ENCODE data around the gene THADA.

The THADA gene

DNA sequence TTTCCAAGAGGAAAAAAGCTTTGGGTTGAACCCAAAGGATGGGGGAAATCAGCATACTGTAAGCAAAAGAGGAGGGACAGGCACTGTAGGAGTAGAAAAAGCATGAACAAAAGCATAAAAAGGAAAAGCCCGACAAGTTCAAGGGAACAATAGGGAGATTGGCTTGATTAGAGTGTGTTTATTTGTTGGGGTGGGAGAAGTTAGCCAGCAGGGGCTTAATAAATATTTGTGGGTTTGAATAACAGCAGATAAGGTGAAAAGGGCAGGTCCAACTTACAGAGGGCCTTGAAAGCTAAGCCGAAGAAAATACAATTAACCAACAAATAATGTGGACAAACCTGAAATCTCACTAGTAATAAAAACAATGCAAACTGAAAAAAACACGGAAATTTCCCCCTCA is 126.7 kb downstream of the THADA start:
- TF ChIP-seq, protein P1, sequence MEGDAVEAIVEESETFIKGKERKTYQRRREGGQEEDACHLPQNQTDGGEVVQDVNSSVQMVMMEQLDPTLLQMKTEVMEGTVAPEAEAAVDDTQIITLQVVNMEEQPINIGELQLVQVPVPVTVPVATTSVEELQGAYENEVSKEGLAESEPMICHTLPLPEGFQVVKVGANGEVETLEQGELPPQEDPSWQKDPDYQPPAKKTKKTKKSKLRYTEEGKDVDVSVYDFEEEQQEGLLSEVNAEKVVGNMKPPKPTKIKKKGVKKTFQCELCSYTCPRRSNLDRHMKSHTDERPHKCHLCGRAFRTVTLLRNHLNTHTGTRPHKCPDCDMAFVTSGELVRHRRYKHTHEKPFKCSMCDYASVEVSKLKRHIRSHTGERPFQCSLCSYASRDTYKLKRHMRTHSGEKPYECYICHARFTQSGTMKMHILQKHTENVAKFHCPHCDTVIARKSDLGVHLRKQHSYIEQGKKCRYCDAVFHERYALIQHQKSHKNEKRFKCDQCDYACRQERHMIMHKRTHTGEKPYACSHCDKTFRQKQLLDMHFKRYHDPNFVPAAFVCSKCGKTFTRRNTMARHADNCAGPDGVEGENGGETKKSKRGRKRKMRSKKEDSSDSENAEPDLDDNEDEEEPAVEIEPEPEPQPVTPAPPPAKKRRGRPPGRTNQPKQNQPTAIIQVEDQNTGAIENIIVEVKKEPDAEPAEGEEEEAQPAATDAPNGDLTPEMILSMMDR (IDR thresholded peaks at IDR 0.05; ENCODE audit: control extremely low read depth, extremely low read depth, low read depth, missing control alignments), result no peak
- no peak for DNase-seq (ENCODE audit: extremely low spot score)
- POLR2A ChIA-PET, result no interaction called here
- CTCF ChIA-PET, result interaction anchor here (0.8 to 1.5 kb wide), 2 partner anchors 15 to 80 kb away, joined by 3 to 4 read pairs; no protein-coding TSS in a partner anchor

DNA sequence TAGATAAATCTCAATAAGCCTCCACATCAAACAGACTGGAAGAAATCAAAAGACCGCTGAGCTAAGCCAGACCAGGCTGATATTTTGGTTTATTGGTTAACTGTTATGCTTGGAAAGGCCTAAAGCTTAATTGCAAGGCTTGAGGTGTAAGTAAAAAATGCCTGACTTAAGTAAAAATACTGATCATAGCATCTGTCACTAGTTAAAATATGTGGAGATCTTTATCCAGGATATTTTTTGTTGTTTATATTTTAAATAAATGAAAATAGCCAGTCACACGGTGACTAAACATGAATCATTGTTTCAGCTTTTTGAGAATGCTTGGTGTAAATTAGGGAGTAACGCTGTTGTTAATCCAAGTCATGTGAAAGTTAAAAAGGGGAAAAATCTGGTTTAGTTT is 127.9 kb downstream of the THADA start:
- ChIA-PET CTCF (interaction anchor here (1.1 to 2.2 kb wide), 4 partner anchors 10 to 362 kb away, joined by 3 to 7 read pairs (median 4); no protein-coding TSS in a partner anchor), POLR2A (no interaction called here)
- TF ChIP-seq, protein P1 (IDR thresholded peaks at IDR 0.05; ENCODE audit: control extremely low read depth, extremely low read depth, low read depth, missing control alignments), result no peak
- DNase-seq (ENCODE audit: extremely low spot score), result no peak

DNA sequence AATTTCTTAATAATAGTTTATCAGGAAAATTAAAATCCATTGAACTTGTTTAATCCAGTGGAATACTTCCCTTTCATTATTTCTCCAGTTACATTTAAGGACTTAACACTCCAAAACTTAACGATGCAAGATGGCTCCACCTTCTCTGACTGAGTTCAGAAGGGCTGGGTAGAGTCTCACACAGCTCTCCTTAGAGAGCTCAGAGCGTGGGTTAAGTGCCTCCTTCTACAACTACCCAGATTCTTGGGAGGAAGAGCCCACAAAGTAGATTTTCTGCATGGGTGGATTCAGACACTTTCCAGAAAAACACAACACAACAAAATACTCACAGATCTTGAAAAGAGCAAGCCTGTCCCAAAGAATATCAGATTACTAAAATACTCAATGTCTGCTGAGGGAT is 130.6 kb downstream of the THADA start:
- POLR2A ChIA-PET, result no interaction called here
- CTCF ChIA-PET, result interaction anchor here (1.3 to 3.1 kb wide), 6 partner anchors 8 to 236 kb away, joined by 3 to 11 read pairs (median 4); no protein-coding TSS in a partner anchor
- TF ChIP-seq, protein P1 (IDR thresholded peaks at IDR 0.05; ENCODE audit: control extremely low read depth, extremely low read depth, low read depth, missing control alignments), result no peak
- no peak for DNase-seq (ENCODE audit: extremely low spot score)

DNA sequence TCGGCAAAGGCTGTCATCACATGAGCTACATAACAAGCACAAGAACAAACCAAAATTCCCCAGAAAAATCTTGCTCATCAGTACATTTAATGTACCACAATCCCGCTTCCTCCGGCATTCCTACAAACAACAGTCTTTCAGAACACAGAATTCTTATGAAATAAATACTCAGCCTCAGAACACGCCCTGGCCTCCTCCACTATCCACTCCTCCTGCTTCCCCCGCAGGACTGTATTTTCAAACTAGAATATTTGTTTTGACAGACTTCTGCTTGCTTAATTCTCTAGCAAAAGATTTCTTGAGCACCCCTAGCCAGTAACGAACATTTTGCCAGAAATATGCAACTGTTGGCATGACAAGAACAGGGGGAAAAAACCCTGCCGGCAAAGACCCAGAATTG is 131.2 kb downstream of the THADA start:
- no peak for DNase-seq (ENCODE audit: extremely low spot score)
- POLR2A ChIA-PET, result no interaction called here
- CTCF ChIA-PET, result interaction anchor here (0.9 to 3.1 kb wide), 7 partner anchors 9 to 236 kb away, joined by 3 to 11 read pairs (median 4); no protein-coding TSS in a partner anchor
- TF ChIP-seq, protein P1 (IDR thresholded peaks at IDR 0.05; ENCODE audit: control extremely low read depth, extremely low read depth, low read depth, missing control alignments), result no peak

DNA sequence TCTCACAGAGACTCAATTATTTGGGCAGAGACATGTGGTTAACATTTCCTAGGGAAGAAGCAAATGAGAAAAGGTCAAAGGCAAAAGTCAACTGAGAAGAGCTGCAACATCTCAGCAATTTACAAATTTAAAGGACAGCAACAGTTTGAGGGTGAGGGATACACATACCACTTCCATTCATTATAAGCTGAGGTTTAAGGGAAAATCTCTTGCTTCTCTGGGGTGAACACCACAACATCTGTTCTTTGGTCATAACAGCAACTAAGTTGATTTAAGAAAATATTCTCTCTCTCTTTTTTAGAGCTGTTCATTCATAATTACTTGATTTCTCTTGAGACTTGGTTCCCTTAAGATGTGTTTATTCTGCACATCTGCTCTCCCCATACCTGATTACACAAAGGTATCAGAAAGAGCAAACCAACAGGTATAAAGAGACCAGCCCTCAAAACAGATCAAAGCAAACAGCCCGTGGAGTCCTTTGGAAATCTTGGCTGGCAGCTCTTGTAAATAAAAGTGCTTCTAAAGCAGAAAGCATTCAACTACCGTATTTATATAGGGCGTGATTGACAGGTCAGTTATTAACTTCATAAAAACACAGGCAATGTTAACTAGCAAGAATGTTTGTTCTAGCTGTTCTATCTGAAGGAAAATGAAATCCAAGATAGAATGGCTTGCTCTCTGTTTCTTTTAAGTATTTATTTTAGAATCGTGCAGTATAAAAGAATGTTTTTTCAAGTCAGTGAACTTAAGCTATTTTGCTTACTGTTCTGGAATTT is 132.8 kb downstream of the THADA start:
- ChIA-PET CTCF (interaction anchor here (0.9 to 3.1 kb wide), 5 partner anchors 11 to 121 kb away, joined by 3 to 11 read pairs (median 3); no protein-coding TSS in a partner anchor), POLR2A (no interaction called here)
- TF ChIP-seq, protein P1 (IDR thresholded peaks at IDR 0.05; ENCODE audit: control extremely low read depth, extremely low read depth, low read depth, missing control alignments), result no peak
- DNase-seq (ENCODE audit: extremely low spot score), result no peak

DNA sequence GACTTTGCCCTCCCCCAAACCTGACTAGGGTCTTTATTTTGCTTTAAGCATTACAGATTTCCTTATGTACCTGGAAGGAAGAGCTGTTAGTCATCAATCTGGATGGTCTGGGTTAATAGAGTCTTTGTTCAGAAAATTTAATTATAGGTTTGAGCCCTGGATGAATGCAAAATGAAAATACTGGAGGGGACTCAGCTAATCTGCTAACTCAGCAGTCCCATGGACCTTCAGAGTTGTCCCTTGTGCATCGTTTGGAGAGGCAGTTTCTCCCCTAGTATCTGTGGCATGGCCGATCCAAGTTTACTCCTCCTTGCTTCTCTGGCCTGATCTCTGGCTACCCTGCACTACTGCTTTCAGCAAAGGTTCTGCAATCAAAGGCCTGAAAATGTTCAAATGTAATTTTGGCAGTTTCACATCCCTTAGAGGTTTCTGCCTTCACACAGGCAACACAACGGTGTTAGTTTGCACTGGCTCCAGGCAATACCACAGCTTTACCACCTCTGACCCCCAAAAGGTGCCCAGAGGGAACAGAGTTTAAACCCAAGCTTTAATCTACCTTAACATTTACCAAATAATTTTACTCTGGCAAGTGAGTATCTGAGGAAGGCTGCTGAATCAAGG is 134.3 kb downstream of the THADA start:
- TF ChIP-seq, protein P1 (IDR thresholded peaks at IDR 0.05; ENCODE audit: control extremely low read depth, extremely low read depth, low read depth, missing control alignments), result no peak
- ChIA-PET POLR2A (no interaction called here), CTCF (interaction anchor here (1.8 to 2.3 kb wide), 2 partner anchors 20 to 23 kb away, joined by 7 to 9 read pairs; no protein-coding TSS in a partner anchor)
- DNase-seq (ENCODE audit: extremely low spot score), result peak; percentile 33
